H1 (cell line): Measurements from ENCODE around the gene RAB1A. TPM values are rescaled to one million over a fixed set of nuclear protein-coding genes. Genes with fewer than 3 reads are reported as not detected.

ENCODE experiments used
- CTCF ChIA-PET: fragments of 300-600 bp; sonication (Branson Sonifier 250); formaldehyde crosslinking; loops from one replicate; lab custom pipeline; 2021; ENCODE audit not compliant: partially characterized antibody; lab: Charles Lee
- POLR2A ChIA-PET: fragments of 300-600 bp; sonication (Branson Sonifier 250); formaldehyde crosslinking; loops from one replicate; lab custom pipeline; 2021; ENCODE audit warnings: inconsistent platforms; ENCODE audit not compliant: partially characterized antibody; lab: Charles Lee
- DNase-seq, 2 experiments: peaks; one replicate each; pipeline versions ENCODE4 v3.0.0 to v3.0.0-alpha.2; 2010 to 2022; ENCODE audit warnings: low spot score in 2 of 2, low read depth in 1 of 2, mixed read lengths in 1 of 2
- FAIRE-seq: peaks from 2 replicates; lab custom pipeline; 2011; peaks lifted over from hg19 to GRCh38; lab: Jason Lieb, UNC
- H2AFZ ChIP-seq: 2 replicates; pipeline ENCODE4 v1.8.1; 2012; ENCODE audit warnings: low read length, inconsistent platforms
- H2AK5ac ChIP-seq: 2 replicates; pipeline ENCODE4 v1.6.1; 2013; ENCODE audit warnings: low read depth, low read length
- H2BK120ac ChIP-seq: replicated peaks from 2 replicates; pipeline ENCODE3; 2013; ENCODE audit warnings: low read depth, low read length, inconsistent platforms
- H2BK12ac ChIP-seq: 2 replicates; pipeline ENCODE4 v1.6.1; 2013; ENCODE audit warnings: low read depth, low read length
- H2BK15ac ChIP-seq: 2 replicates; pipeline ENCODE4 v1.6.1; 2013; ENCODE audit warnings: low read length
- H2BK20ac ChIP-seq: 2 replicates; pipeline ENCODE4 v1.6.1; 2013; ENCODE audit warnings: low read length
- H2BK5ac ChIP-seq: 2 replicates; pipeline ENCODE4 v1.6.1; 2013; ENCODE audit warnings: low read depth, low read length
- H3K14ac ChIP-seq: 2 replicates; pipeline ENCODE4 v1.6.1; 2013; ENCODE audit warnings: inconsistent platforms; ENCODE audit not compliant: insufficient read length
- H3K18ac ChIP-seq: 2 replicates; pipeline ENCODE4 v1.6.1; 2013; ENCODE audit warnings: low read length; ENCODE audit errors: extremely low read depth
- H3K23ac ChIP-seq: 2 replicates; pipeline ENCODE4 v1.6.1; 2013; ENCODE audit warnings: inconsistent platforms; ENCODE audit not compliant: insufficient read length
- H3K23me2 ChIP-seq: 2 replicates; pipeline ENCODE4 v1.6.1; 2013; ENCODE audit warnings: low read depth, low read length
- H3K27ac ChIP-seq: 2 replicates; pipeline ENCODE4 v1.6.1; 2011; ENCODE audit warnings: low read depth, low read length, inconsistent platforms
- H3K27me3 ChIP-seq, 4 experiments: replicated peaks in 1 of 4; 1 replicate in 1 of 4; 2 replicates in 3 of 4; pipeline versions ENCODE4 v1.6.1 to v1.8.1; 2011 to 2013; ENCODE audit warnings: low read length in 3 of 4, mild to moderate bottlenecking in 3 of 4, inconsistent platforms in 2 of 4, mixed read lengths in 2 of 4, moderate library complexity in 1 of 4; ENCODE audit not compliant: control insufficient read depth in 3 of 4, insufficient read depth in 3 of 4; ENCODE audit errors: extremely low read depth in 1 of 4
- H3K36me3 ChIP-seq, 4 experiments: 2 replicates each; pipeline versions ENCODE4 v1.6.1 to v1.8.1; 2011 to 2013; ENCODE audit warnings: mild to moderate bottlenecking in 4 of 4, low read length in 3 of 4, moderate library complexity in 2 of 4, control low read depth in 1 of 4, inconsistent platforms in 1 of 4; ENCODE audit not compliant: insufficient read depth in 4 of 4, control insufficient read depth in 2 of 4
- H3K4ac ChIP-seq: replicated peaks from 2 replicates; pipeline ENCODE3; 2013; ENCODE audit warnings: low read length, low read depth, mixed read lengths, inconsistent platforms; ENCODE audit not compliant: insufficient read length
- H3K4me1 ChIP-seq, 4 experiments: replicated peaks in 1 of 4; 1 replicate in 1 of 4; 2 replicates in 3 of 4; pipeline versions ENCODE4 v1.6.1 to v1.8.1; 2011 to 2013; ENCODE audit warnings: low read length in 3 of 4, inconsistent platforms in 2 of 4, mixed read lengths in 1 of 4; ENCODE audit not compliant: insufficient read depth in 4 of 4, control insufficient read depth in 3 of 4
- H3K4me2 ChIP-seq, 2 experiments: 2 replicates each; pipeline versions ENCODE4 v1.6.1 to v1.8.1; 2011 to 2013; ENCODE audit warnings: low read depth in 2 of 2, low read length in 2 of 2, control low read depth in 1 of 2, inconsistent platforms in 1 of 2, mild to moderate bottlenecking in 1 of 2; ENCODE audit not compliant: insufficient read depth in 1 of 2
- H3K4me3 ChIP-seq, 4 experiments: fragments of 200-600, 300-600 bp in 1 of 4; sonication (generic), shearing (Covaris generic), sonication (Bioruptor Twin) in 1 of 4; 2 replicates each; pipeline versions ENCODE4 v1.5.1 to v1.8.1; 2011 to 2016; ENCODE audit warnings: low read length in 4 of 4, low read depth in 3 of 4, control low read depth in 2 of 4, inconsistent platforms in 2 of 4, mild to moderate bottlenecking in 2 of 4, mixed read lengths in 1 of 4, moderate library complexity in 1 of 4; ENCODE audit not compliant: insufficient read depth in 2 of 4; ENCODE audit errors: extremely low read depth in 1 of 4
- H3K56ac ChIP-seq: replicated peaks from 2 replicates; pipeline ENCODE3; 2013; ENCODE audit warnings: low read depth, mild to moderate bottlenecking, mixed read lengths, low read length, inconsistent platforms; ENCODE audit not compliant: insufficient read length
- H3K79me1 ChIP-seq: 2 replicates; pipeline ENCODE4 v1.6.1; 2013; ENCODE audit warnings: low read depth, low read length, control low read depth
- H3K79me2 ChIP-seq, 2 experiments: 2 replicates each; pipeline versions ENCODE4 v1.6.1 to v1.8.1; 2012 to 2013; ENCODE audit warnings: low read length in 2 of 2, mild to moderate bottlenecking in 2 of 2, inconsistent platforms in 1 of 2; ENCODE audit not compliant: insufficient read depth in 2 of 2, control insufficient read depth in 1 of 2
- H3K9ac ChIP-seq, 4 experiments: replicated peaks in 1 of 4; 1 replicate in 1 of 4; 2 replicates in 3 of 4; pipeline versions ENCODE4 v1.6.1 to v1.8.1; 2011 to 2013; ENCODE audit warnings: low read depth in 3 of 4, low read length in 3 of 4, control low read depth in 2 of 4, mild to moderate bottlenecking in 2 of 4, moderate library complexity in 2 of 4, inconsistent platforms in 1 of 4; ENCODE audit errors: extremely low read depth in 1 of 4
- H3K9me3 ChIP-seq, 2 experiments: 2 replicates each; pipeline versions ENCODE4 v1.6.1 to v1.8.1; 2012 to 2013; ENCODE audit warnings: mild to moderate bottlenecking in 2 of 2, moderate library complexity in 2 of 2, control low read depth in 1 of 2, inconsistent platforms in 1 of 2, low read depth in 1 of 2, low read length in 1 of 2, mixed read lengths in 1 of 2; ENCODE audit not compliant: insufficient read depth in 2 of 2
- H4K20me1 ChIP-seq, 2 experiments: replicated peaks in 1 of 2; 2 replicates each; pipeline versions ENCODE3 to v1.8.1; 2011 to 2013; ENCODE audit warnings: inconsistent platforms in 2 of 2, low read length in 2 of 2, mild to moderate bottlenecking in 1 of 2; ENCODE audit not compliant: insufficient read depth in 2 of 2, control insufficient read depth in 1 of 2
- H4K5ac ChIP-seq: 2 replicates; pipeline ENCODE4 v1.6.1; 2013; ENCODE audit warnings: low read length, low read depth, mixed read lengths, inconsistent platforms; ENCODE audit not compliant: insufficient read length
- H4K8ac ChIP-seq: 2 replicates; pipeline ENCODE4 v1.8.0; 2013; ENCODE audit warnings: mild to moderate bottlenecking, moderate library complexity, low read length, inconsistent platforms; ENCODE audit not compliant: insufficient read depth; ENCODE audit errors: extremely low read depth
- H4K91ac ChIP-seq: replicated peaks from 2 replicates; pipeline ENCODE3; 2013; ENCODE audit warnings: low read length, mixed read lengths, inconsistent platforms; ENCODE audit not compliant: insufficient read length
- CBX8 ChIP-seq: fragments of 300-800, 300-1000 bp; sonication (generic); IDR thresholded peaks from 2 replicates; pipeline ENCODE4 v1.7.1; 2016; ENCODE audit warnings: low read depth, low read length, borderline replicate concordance
- JUN ChIP-seq: IDR thresholded peaks from 2 replicates; pipeline ENCODE4 v1.6.1; 2011; ENCODE audit warnings: low read depth, mild to moderate bottlenecking, improper control_type of control experiment, low read length
- RNF2 ChIP-seq: fragments of 200-900, 300-1000 bp; sonication (generic); IDR thresholded peaks from 2 replicates; pipeline ENCODE4 v1.7.1; 2016; ENCODE audit warnings: borderline replicate concordance, low read depth, mild to moderate bottlenecking, antibody characterized with exemption, low read length; ENCODE audit not compliant: poor library complexity, severe bottlenecking; ENCODE audit errors: missing control alignments
- SAP30 ChIP-seq: fragments of 300-600 bp; sonication (generic); IDR thresholded peaks from 2 replicates; pipeline ENCODE4 v1.7.1; 2012; ENCODE audit warnings: low read length, moderate library complexity, mild to moderate bottlenecking, inconsistent platforms; ENCODE audit not compliant: insufficient read depth, insufficient replicate concordance
- SIN3A ChIP-seq, 2 experiments: IDR thresholded peaks in 1 of 2; conservative IDR thresholded peaks in 1 of 2; 2 replicates each; pipeline ENCODE4 v1.6.1; 2011 to 2012; ENCODE audit warnings: low read length in 2 of 2, improper control_type of control experiment in 1 of 2, low read depth in 1 of 2, mild to moderate bottlenecking in 1 of 2
- WGBS, 2 experiments: shearing (Covaris generic) in 1 of 2; methylation state at CpG; one replicate each; pipeline versions ENCODE4 v1.1.6 to v1.1.7; 2013 to 2015; ENCODE audit warnings: low lambda C conversion rate in 2 of 2, mixed read lengths in 2 of 2, inconsistent platforms in 1 of 2, low coverage in 1 of 2, missing lambda C conversion rate in 1 of 2; ENCODE audit not compliant: insufficient replicate concordance in 2 of 2, insufficient coverage in 1 of 2, insufficient read length in 1 of 2; ENCODE audit errors: extremely low coverage in 1 of 2, missing lambda C conversion rate in 1 of 2; 5-methylcytosine and 5-hydroxymethylcytosine counted together
- polyA plus RNA-seq, 7 experiments: library from polyadenylated mRNA; depleted of rRNA in 3 of 7; stranded (reverse) in 5 of 7; unstranded in 2 of 7; fragments of >200 nt in 5 of 7; fragments of 200-250 nt in 2 of 7; gene quantifications; 1 replicate in 5 of 7; 2 replicates in 1 of 7; 4 replicates in 1 of 7; pipeline versions ENCODE4 v1.2.1 to v1.2.3, GENCODE V29; 2011 to 2013; ENCODE audit warnings: missing spikeins in 2 of 7, mixed read lengths in 2 of 7
- total RNA-seq: library from RNA; stranded (reverse); fragmentation: NEBNext Ultra II Directional; extraction: Animal tissue kit (Norgen Biotek cat#: 25700); gene quantifications from 2 replicates; pipeline ENCODE4 v1.2.1, GENCODE V29; 2021

The RAB1A gene
- total and polyA plus RNA-seq, 2 of the 8 experiments (the other 6 are each of a cell fraction or from before 2014, with no cell fraction given) = 77.9 to 120 TPM

DNA sequence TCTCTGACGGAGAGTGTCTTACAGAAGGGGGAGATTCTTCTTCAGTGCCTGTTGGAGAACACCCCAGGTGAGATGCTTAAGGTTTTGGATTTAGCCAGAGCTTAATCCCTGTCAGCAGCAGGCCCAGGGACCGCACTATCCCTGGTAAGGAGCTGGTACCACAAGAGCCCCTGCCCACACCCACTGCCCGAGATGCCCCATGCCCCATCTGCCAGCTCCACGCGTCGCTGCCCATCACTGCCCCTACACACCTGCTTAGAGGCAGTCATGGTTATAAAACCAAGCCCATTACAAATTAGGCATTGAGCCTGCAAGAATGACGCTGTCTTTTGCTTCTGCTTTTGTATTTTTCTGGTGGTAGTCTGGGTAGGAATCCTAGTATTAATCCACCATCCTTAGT lies 52.0 kb downstream of the RAB1A start:
- no peak overlapping the region for H4K5ac ChIP-seq
- no peak overlapping the region for H3K18ac ChIP-seq
- TF ChIP-seq JUN (no peak), SAP30 (no peak), SIN3A (conservative IDR thresholded peaks at IDR 0.05 in 1 of 2, IDR thresholded peaks at IDR 0.05 in 1 of 2; ENCODE audit: low read depth in 1 of 2, low read length in 2 of 2) (no peak), RNF2 (no peak), CBX8 (no peak)
- no peak overlapping the region for H2AFZ ChIP-seq
- H3K9ac ChIP-seq = no peak overlapping the region
- no peak overlapping the region for H2BK5ac ChIP-seq
- no peak overlapping the region for H2BK120ac ChIP-seq
- no peaks in the 10 kb centered on the region for H3K27me3 ChIP-seq
- H3K23me2 ChIP-seq = no peaks in the 10 kb centered on the region; the same call in 1 of the 2 replicates
- H3K4me3 ChIP-seq = no peak overlapping the region
- no peaks in the 10 kb centered on the region for H3K9me3 ChIP-seq
- H2BK12ac ChIP-seq = no peak overlapping the region
- 0 out of 4 replicates have a peak overlapping the region, but pooled peaks of 1 of the 2 experiments have one; percentile 22 for H3K4me2 ChIP-seq
- no peak overlapping the region for H3K27ac ChIP-seq
- no peak overlapping the region for H3K14ac ChIP-seq
- ChIA-PET POLR2A (interaction anchor here (1.0 to 2.8 kb wide), 11 partner anchors 8 to 108 kb away, joined by 3 to 14 read pairs (median 4); partner anchors contain the start of genes CEP68 and RAB1A), CTCF (interaction anchor here (1.0 to 6.2 kb wide), 8 partner anchors 9 to 109 kb away, joined by 3 to 27 read pairs (median 6); no protein-coding TSS in a partner anchor)
- no peak overlapping the region for H2BK20ac ChIP-seq
- H3K79me1 ChIP-seq = 0 out of 2 replicates have a peak, but pooled peaks cover 2% of the 10 kb centered on the region
- H3K56ac ChIP-seq = no peak overlapping the region
- peaks cover 12 to 60% (median 25%) of the 10 kb centered on the region in 4 experiments for H3K36me3 ChIP-seq
- DNase-seq = no peak
- 78% methylated on average over 7 of the region's 7 CpGs; no CpG with 5 or more reads in 1 of the 2 experiments for WGBS, 2 experiments
- H3K23ac ChIP-seq = no peak overlapping the region
- H3K4ac ChIP-seq = no peak overlapping the region
- H2AK5ac ChIP-seq = no peak overlapping the region
- H4K91ac ChIP-seq = no peak overlapping the region
- no peak overlapping the region for H4K8ac ChIP-seq
- no peak overlapping the region for H2BK15ac ChIP-seq
- no peaks in the 10 kb centered on the region for H3K79me2 ChIP-seq
- peaks cover 12 to 15% of the 10 kb centered on the region in 2 experiments for H4K20me1 ChIP-seq
- FAIRE-seq = no peak
- peaks cover 0 to 18% (median 5%) of the 10 kb centered on the region in 4 experiments for H3K4me1 ChIP-seq
